Mononuclear cell (primary cell): Measurements from ENCODE around the gene RAB10. TPM values are rescaled to one million over a fixed set of nuclear protein-coding genes. Genes with fewer than 3 reads are reported as not detected.
"Not testable (repeated sequence)": the region's sequence is repeated elsewhere in the genome, so short reads cannot be mapped to it uniquely, and the experiment has no call there.

Source experiments
- H3K27me3 ChIP-seq: 2 replicates; pipeline ENCODE4 v1.6.0; 2011; ENCODE audit warnings: low read length, control low read depth; ENCODE audit not compliant: insufficient read depth
- H3K4me1 ChIP-seq: 2 replicates; pipeline ENCODE4 v1.5.1; 2011; ENCODE audit warnings: mild to moderate bottlenecking, low read length, control low read depth; ENCODE audit not compliant: insufficient read depth
- H3K4me3 ChIP-seq: 2 replicates; pipeline ENCODE4 v1.5.1; 2011; ENCODE audit warnings: mild to moderate bottlenecking, low read length, moderate library complexity
- H3K9me3 ChIP-seq: 2 replicates; pipeline ENCODE4 v1.5.1; 2011; ENCODE audit warnings: low read depth, mild to moderate bottlenecking, control low read depth, low read length
- total RNA-seq: library from RNA; depleted of rRNA; stranded (reverse); fragments of >200 nt; gene quantifications from one replicate; pipeline ENCODE4 v1.2.3, GENCODE V29; 2012

Gene RAB10
- 24.5 TPM for total RNA-seq

DNA sequence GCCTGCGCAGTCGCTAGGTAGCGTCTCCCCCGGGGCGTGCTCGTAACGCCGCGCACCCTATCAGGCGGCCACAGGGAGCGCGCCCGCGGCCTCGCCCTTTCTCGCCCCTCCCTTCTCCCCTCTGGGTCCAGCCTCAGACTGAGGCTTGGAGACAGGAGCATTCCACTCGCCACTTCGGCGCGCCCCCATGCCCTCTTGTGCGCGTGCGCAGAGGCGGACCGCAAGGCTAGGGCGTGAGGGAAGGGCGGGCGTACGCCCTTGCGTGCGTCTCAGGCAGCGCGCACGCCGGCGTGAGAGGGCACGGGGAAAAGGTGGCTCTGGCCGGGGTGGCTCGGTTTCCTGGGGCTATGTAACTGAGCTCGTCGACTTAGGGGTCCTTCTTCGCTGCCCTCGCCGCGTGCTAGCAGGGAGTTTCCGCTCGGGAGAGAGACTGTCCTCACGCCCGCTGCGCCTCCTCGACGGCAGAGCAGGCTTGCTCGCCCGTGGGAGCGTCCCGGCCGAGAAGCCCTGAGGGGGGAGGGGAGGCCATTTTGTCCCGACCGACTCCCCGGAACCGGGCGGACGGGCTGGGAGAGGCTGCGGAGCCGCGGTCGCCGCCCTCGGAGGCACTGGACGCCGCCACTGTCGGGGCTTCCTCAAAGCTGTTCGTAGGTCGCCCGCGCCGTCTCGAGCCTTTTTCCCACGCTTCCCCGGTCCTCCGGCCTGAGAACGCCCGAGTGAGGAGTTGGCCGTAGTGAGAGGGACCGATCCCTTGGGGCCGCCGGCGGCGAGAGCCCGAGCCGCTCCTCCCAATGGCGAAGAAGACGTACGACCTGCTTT is at the start of gene RAB10:
Gene RAB10 (plus strand): TSS at position 267 of the 819 bp plus-strand sequence. CDS start 525 bp downstream, at position 792.
- H3K4me1 ChIP-seq, result peaks cover 42% of the 10 kb centered on the region
- H3K4me3 ChIP-seq, result peak within 1 kb of the TSS; percentile 98
- H3K27me3 ChIP-seq, result no peaks in the 10 kb centered on the region
- H3K9me3 ChIP-seq, result no peaks in the 10 kb centered on the region

DNA sequence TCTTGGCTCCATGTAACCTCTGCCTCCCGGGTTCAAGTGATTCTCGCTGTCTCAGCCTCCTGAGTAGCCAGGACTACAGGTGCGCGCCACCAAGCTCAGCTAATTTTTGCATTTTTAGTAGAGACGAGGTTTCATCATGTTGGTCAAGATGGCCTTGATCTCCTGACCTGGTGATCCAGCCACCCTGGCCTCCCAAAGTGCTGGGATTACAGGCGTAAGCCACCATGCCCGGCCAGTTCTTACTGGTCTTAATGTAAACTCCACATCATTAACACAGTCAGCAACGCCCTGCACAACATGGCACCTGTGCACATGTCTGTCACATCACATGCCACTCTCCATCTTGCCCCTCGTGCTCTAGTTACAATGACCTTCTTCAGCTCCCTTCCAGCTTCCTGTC is 45.8 kb upstream of the RAB10 start:
- Histone ChIP-seq H3K4me1 (peaks cover 12% of the 10 kb centered on the region), H3K9me3 (no peaks in the 10 kb centered on the region), H3K27me3 (no peaks in the 10 kb centered on the region), H3K4me3 (no peak overlapping the region)

DNA sequence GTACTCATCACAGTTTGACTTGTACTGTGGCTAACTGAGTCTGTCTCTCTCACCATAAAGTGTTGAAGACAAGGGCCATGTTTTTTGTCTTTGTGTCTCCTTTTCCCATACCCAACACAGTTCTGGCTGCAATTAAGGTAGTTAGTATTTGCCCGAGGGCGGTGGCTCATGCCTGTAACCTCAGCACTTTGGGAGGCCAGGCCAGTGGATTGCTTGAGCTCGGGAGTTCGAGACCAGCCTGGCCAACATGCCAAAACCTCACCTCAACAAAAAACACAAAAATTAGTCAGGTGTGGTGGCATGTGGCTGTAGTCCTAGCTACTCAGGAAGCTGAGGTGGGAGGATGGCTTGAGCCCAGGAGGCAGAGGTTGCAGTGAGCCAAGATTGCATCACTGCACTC is 44.7 kb upstream of the RAB10 start:
- H3K27me3 ChIP-seq, result no peaks in the 10 kb centered on the region
- no peak overlapping the region for H3K4me3 ChIP-seq
- peaks cover 12% of the 10 kb centered on the region for H3K4me1 ChIP-seq
- no peaks in the 10 kb centered on the region for H3K9me3 ChIP-seq

DNA sequence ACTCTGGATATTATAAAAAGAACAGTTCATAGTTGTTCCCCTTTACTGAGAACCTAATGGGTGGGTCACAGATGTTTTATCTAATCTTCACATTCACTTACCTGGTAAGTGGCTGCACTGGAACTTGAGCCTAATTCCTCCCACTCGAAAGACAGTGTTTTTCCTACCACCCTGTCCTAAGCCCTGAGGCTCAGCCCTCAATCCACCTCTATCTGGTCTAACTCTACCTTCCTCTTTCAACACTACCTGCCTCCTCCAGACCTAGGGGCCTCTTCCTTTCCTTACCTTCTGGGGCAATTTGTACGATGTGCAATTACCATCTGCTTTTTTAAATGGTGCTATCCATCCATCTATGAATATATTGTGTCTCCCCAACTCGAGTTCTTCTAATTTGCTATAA is 41.9 kb upstream of the RAB10 start:
- Histone ChIP-seq H3K9me3 (no peaks in the 10 kb centered on the region), H3K27me3 (no peaks in the 10 kb centered on the region), H3K4me3 (no peak overlapping the region), H3K4me1 (peaks cover 12% of the 10 kb centered on the region)

GRCh38 chr2:25992556-25992955 is 41.3 kb upstream of the RAB10 start:
- H3K9me3 ChIP-seq, result no peaks in the 10 kb centered on the region
- peaks cover 13% of the 10 kb centered on the region for H3K4me1 ChIP-seq
- H3K4me3 ChIP-seq, result no peak overlapping the region
- no peaks in the 10 kb centered on the region for H3K27me3 ChIP-seq

DNA sequence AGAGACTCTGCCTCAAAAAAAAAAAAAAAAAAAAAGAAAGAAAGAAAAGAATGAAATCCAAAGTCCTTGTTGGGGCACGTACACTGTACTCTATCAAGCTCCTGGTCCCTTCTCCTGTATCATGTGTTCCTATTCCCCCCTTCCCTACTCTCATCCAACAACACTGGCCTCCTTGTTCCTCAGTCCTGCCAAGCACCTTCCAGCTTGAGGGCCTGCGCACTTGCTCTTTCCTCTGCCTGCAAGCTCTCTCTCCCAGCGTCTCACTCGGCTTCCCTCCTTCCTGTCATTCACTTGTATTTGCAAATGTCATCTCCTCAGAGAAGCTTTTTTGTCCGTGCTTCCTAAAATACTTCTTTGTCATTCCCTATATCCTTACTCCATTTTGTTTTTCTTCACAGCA is 40.8 kb upstream of the RAB10 start:
- Histone ChIP-seq H3K9me3 (no peaks in the 10 kb centered on the region), H3K4me3 (no peak overlapping the region), H3K4me1 (peaks cover 17% of the 10 kb centered on the region), H3K27me3 (no peaks in the 10 kb centered on the region)

DNA sequence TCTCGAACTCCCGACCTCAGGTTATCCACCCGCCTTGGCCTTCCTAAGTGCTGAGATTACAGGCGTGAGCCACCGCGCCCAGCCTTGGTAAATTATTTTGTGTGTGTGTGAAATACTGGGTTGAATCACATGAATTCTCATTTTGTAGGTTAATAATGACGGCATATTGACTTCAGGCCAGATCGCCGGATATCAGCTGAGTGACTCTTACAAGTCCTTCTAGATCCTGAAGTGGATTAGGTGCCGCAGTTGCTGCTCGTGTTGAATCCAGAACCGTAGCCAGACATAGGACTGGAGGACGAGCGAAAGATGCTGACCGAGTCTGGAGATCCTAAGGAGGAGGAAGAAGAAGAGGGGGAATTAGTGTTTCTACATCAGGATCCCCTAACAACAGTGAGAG is 39.4 kb upstream of the RAB10 start:
- Histone ChIP-seq H3K9me3 (no peaks in the 10 kb centered on the region), H3K4me1 (peaks cover 23% of the 10 kb centered on the region), H3K27me3 (no peaks in the 10 kb centered on the region), H3K4me3 (no peak overlapping the region)

DNA sequence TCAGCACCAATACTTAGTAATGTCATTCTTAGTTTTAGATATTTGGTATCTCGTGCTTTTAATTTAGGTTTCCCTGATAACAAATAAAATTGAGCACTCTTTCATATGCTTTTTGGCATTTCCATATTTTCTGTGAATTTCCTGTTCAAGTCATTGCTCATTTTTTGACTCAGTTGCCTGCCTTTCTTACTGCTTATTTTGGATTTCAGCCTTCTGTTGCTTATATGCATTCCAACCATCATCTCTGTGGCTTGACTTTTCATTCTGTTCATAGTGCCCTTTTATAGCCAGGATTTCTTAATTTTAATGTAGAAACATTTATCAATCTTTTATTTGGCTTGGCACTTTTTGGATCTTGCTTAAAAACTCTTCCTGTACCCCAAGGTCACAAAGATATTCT is 37.0 kb upstream of the RAB10 start:
- H3K4me3 ChIP-seq, result no peak overlapping the region
- no peaks in the 10 kb centered on the region for H3K27me3 ChIP-seq
- no peaks in the 10 kb centered on the region for H3K9me3 ChIP-seq
- peaks cover 44% of the 10 kb centered on the region for H3K4me1 ChIP-seq

- H3K4me1 ChIP-seq, result peaks cover 55% of the 10 kb centered on the region
- H3K27me3 ChIP-seq, H3K9me3 ChIP-seq, H3K4me3 ChIP-seq: not testable (repeated sequence)
Observed at GRCh38 chr2:25998816-25999383, 35.0 kb upstream of the RAB10 start.

DNA sequence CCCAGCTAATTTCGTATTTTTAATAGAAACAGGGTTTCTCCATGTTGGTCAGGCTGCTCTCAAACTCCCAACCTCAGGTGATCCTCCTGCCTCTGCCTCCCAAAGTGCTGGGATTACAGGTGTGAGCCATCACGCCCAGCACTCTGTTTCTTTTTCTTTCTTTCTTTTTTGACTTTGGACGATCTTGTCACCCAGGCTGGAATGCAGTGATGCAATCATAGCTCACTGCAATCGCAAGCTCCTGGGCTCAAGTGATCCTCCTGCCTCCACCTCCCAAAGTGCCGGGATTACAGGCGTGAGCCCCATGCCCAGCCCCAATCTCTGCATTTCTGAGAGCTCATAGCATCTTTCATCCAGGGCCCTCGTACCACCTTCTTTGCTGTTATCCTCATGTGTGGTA is 34.5 kb upstream of the RAB10 start:
- H3K27me3 ChIP-seq, H3K4me3 ChIP-seq, H3K9me3 ChIP-seq: not testable (repeated sequence)
- H3K4me1 ChIP-seq, result peaks cover 59% of the 10 kb centered on the region

DNA sequence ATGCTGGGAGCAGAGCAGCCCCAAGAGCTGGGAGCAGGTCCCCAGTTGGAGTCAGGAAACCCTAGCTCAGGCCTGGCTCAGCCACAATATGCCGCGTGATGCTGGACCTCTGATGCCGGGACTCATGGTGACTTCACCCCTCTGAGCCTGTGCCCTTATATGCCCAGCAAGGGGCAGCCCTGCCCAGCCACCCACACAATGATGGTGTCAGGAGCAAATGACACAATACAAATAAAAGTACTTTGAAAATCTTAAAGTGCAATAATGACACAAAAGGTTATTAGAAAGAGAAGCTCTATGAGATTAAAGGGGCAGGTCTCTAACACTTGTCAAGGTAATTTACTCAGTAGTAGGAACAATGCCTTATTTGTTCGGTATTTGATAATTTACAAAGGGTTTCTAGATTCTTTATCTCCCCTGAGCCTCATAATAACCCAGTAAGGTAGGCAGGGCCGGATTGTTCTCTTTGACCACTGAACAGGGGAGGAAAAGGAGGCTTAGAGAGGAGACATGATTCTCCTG is 33.3 kb upstream of the RAB10 start:
- Histone ChIP-seq H3K4me1 (peaks cover 69% of the 10 kb centered on the region), H3K4me3 (no peak overlapping the region), H3K9me3 (no peaks in the 10 kb centered on the region), H3K27me3 (no peaks in the 10 kb centered on the region)

DNA sequence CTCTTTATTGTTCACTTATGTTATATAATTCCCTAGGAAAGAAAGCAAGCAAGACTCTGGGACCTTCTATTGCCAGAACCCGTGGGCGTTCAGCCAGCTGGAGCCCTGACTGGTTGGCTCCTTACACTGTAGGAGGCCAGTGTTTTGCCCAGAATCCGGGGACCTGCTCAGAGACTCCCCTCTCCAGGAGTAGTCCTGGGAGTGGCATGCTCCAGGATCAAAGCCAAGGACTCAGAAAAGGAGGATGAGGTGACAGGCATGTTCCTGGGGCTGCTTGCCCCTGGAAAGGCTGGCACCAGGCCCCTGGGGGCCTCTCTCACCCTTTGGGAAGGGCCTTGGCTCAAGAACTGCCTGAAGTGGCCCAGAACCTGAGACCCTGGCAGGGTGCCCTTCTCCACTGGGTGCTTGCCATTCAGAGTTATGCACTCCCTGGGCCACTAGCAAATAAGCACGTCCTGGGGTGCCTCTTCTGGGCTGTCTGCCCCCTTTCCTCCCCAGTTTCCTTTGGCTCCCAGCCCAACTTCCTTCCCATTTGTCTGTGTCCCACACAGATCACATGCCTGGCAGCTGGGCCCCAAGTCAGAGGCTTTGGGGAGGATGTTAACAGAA is 32.0 kb upstream of the RAB10 start:
- no peaks in the 10 kb centered on the region for H3K9me3 ChIP-seq
- no peaks in the 10 kb centered on the region for H3K27me3 ChIP-seq
- H3K4me3 ChIP-seq, result no peak overlapping the region
- peaks cover 74% of the 10 kb centered on the region for H3K4me1 ChIP-seq

DNA sequence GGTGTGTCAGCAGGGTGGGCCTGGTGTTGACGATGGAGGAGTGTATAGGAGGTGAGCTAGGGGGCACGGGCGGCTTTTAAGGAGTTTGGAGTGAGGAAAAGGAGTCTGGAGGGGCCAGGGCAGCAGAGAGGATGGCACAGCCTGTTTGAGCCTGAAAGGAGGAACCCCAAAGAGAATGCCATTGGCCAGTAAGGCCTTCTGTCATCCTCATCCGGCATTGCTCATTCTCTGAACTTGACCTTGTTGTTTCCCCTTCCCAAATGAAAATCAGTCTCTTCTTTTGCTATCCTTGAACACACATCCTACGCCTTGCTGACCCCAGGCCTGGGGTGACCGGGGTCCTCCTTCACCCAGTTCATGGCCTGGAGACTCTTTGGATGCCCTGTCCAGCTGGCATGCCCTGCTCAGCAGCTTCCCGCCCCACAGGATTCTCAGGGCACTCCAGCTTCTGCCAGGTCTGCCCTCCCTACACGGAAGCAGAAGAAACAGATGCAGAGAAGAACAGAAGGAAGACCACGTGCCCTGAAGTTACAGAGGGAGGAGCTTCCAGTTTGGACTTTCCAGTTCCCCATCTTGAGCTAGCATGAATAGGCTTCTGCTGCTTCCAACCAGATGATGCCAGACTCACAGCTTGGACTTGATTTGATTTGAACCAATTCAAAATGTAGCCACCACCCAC is 31.1 kb upstream of the RAB10 start:
- Histone ChIP-seq H3K9me3 (no peaks in the 10 kb centered on the region), H3K4me3 (no peak overlapping the region), H3K27me3 (no peaks in the 10 kb centered on the region), H3K4me1 (peaks cover 80% of the 10 kb centered on the region)

GRCh38 chr2:26008095-26008494 is 25.8 kb upstream of the RAB10 start:
- H3K4me1 ChIP-seq, result peaks cover 81% of the 10 kb centered on the region
- no peaks in the 10 kb centered on the region for H3K27me3 ChIP-seq
- H3K4me3 ChIP-seq, result no peak overlapping the region
- H3K9me3 ChIP-seq, result no peaks in the 10 kb centered on the region
